Esophagus mucosa (tissue), 1 donor: ENCODE data around the gene TENT5C. TPM values are rescaled to one million over a fixed set of nuclear protein-coding genes. Genes with fewer than 3 reads are reported as not detected.

Experiments
- total RNA-seq: library from RNA; stranded (reverse); gene quantifications from one replicate; pipeline ENCODE4 v1.2.4, GENCODE V29; 2023
- donor health status: DM: yes; HTN: yes; CAD: no.

The TENT5C gene
- total RNA-seq, 1 donor from 2014 or later: 1.1 TPM

Other genes starting within 250 kb of the TENT5C start
- 26.5 TPM for gene MAN1A2, start 238.6 kb upstream of the TENT5C start, total RNA-seq